GM12878 (cell line): ENCODE measurements around the gene TMEM209. TPM values are rescaled to one million over a fixed set of nuclear protein-coding genes. Genes with fewer than 3 reads are reported as not detected.

ENCODE experiments used
- ATAC-seq: fragments of 200-7000 bp; cut with Tn5 transposase; 3 replicates; pipeline ENCODE4 v1.9.1; 2020; ENCODE audit warnings: mild to moderate bottlenecking, moderate library complexity
- BruUV-seq: library from RNA; stranded (reverse); fragments of 400-500 nt; replicated peaks from 2 replicates; lab custom pipeline; 2021; lab: Mats Ljungman, UMichigan
- CTCF ChIA-PET: fragments of 300-600 bp; sonication (Branson Sonifier 250); formaldehyde crosslinking; extraction: SDS; loops from one replicate; lab custom pipeline; 2021; ENCODE audit warnings: inconsistent platforms; lab: Yijun Ruan, JAX
- POLR2A ChIA-PET: fragments of 350-600 bp; formaldehyde crosslinking; extraction: SDS; loops from one replicate; lab custom pipeline; 2021; ENCODE audit warnings: inconsistent platforms; lab: Charles Lee
- RAD21 ChIA-PET: fragments of 300-600 bp; sonication (Branson Sonifier 250); formaldehyde crosslinking; loops from one replicate; lab custom pipeline; 2023; ENCODE audit warnings: antibody characterized with exemption; ENCODE audit not compliant: unreplicated experiment; lab: Charles Lee
- SMC1A ChIA-PET: fragments of 300-600 bp; sonication (Branson Sonifier 250); formaldehyde crosslinking; loops from one replicate; lab custom pipeline; 2023; ENCODE audit not compliant: unreplicated experiment, uncharacterized antibody; lab: Charles Lee
- DNase-seq: peaks from one replicate; pipeline ENCODE4 v3.0.0-alpha.2; 2011; ENCODE audit warnings: low read depth, low spot score
- FAIRE-seq: peaks from 3 replicates; lab custom pipeline; 2011; peaks lifted over from hg19 to GRCh38; lab: Jason Lieb, UNC
- H2AFZ ChIP-seq: 2 replicates; pipeline ENCODE4 v1.6.0; 2011; ENCODE audit warnings: low read depth, low read length, control low read depth; ENCODE audit not compliant: control insufficient read depth
- H3K27ac ChIP-seq: 2 replicates; pipeline ENCODE4 v1.5.1; 2011; ENCODE audit warnings: control low read depth; ENCODE audit not compliant: control insufficient read depth, insufficient read depth
- H3K27me3 ChIP-seq, 2 experiments: replicated peaks in 1 of 2; 2 replicates each; pipeline versions ENCODE4 v1.6.0 to v1.6.1; 2011; ENCODE audit warnings: low read length in 1 of 2; ENCODE audit not compliant: control insufficient read depth in 2 of 2, insufficient read depth in 2 of 2
- H3K36me3 ChIP-seq, 2 experiments: 2 replicates each; pipeline ENCODE4 v1.5.1; 2011; ENCODE audit warnings: low read length in 1 of 2; ENCODE audit not compliant: control insufficient read depth in 2 of 2, insufficient read depth in 2 of 2
- H3K4me1 ChIP-seq: 2 replicates; pipeline ENCODE4 v1.6.1; 2011; ENCODE audit warnings: mild to moderate bottlenecking, low read length, moderate library complexity, mixed read lengths; ENCODE audit not compliant: control insufficient read depth, insufficient read depth
- H3K4me2 ChIP-seq: 2 replicates; pipeline ENCODE4 v1.6.0; 2011; ENCODE audit warnings: control low read depth; ENCODE audit not compliant: control insufficient read depth, insufficient read depth
- H3K4me3 ChIP-seq: fragments of 200-600 bp; sonication (generic); 2 replicates; pipeline ENCODE4 v1.5.1; 2016
- H3K79me2 ChIP-seq: 2 replicates; pipeline ENCODE4 v1.6.0; 2011; ENCODE audit warnings: low read length; ENCODE audit not compliant: control insufficient read depth, insufficient read depth
- H3K9ac ChIP-seq: 2 replicates; pipeline ENCODE4 v1.8.0; 2011; ENCODE audit warnings: low read length, control low read depth, mixed read lengths; ENCODE audit not compliant: control insufficient read depth, insufficient read depth
- H3K9me3 ChIP-seq: replicated peaks from 3 replicates; pipeline ENCODE4 v1.5.1; 2011; ENCODE audit warnings: mild to moderate bottlenecking, low read length; ENCODE audit not compliant: control insufficient read depth, insufficient read depth
- H4K20me1 ChIP-seq: 2 replicates; pipeline ENCODE4 v1.6.0; 2011; ENCODE audit not compliant: control insufficient read depth, insufficient read depth
- ATF2 ChIP-seq: IDR thresholded peaks from 2 replicates; pipeline ENCODE4 v1.6.1; 2012; ENCODE audit warnings: low read length, inconsistent platforms
- CBX3 ChIP-seq: fragments of 200-600 bp; sonication (generic); IDR thresholded peaks from 2 replicates; pipeline ENCODE4 v1.6.1; 2016; ENCODE audit warnings: low read depth, borderline replicate concordance
- MAX ChIP-seq: IDR thresholded peaks from 2 replicates; pipeline ENCODE4 v1.6.1; 2012; ENCODE audit warnings: low read depth, low read length, improper control_type of control experiment
- MXI1 ChIP-seq: fragments of 150-350 bp; IDR thresholded peaks from 2 replicates; pipeline ENCODE4 v1.6.1; 2011; ENCODE audit warnings: low read depth, mild to moderate bottlenecking, inconsistent platforms, low read length, improper control_type of control experiment
- NKRF ChIP-seq: fragments of 450-650 bp; conservative IDR thresholded peaks from 2 replicates; pipeline ENCODE4 v1.6.1; 2017; ENCODE audit warnings: mild to moderate bottlenecking, moderate library complexity
- RELA ChIP-seq: fragments of 450-650 bp; IDR thresholded peaks from 2 replicates; pipeline ENCODE4 v1.8.0; 2014; ENCODE audit warnings: borderline replicate concordance; ENCODE audit not compliant: partially characterized antibody
- REST ChIP-seq: IDR thresholded peaks from 2 replicates; pipeline ENCODE4 v1.6.1; 2012; ENCODE audit warnings: mild to moderate bottlenecking, low read depth, low read length
- TCF3 ChIP-seq: IDR thresholded peaks from 2 replicates; pipeline ENCODE4 v1.6.1; 2012; ENCODE audit warnings: low read depth, mild to moderate bottlenecking, low read length, borderline replicate concordance; ENCODE audit not compliant: insufficient read depth
- ZNF207 ChIP-seq: fragments of 450-650 bp; IDR thresholded peaks from 2 replicates; pipeline ENCODE4 v1.6.1; 2014; ENCODE audit warnings: antibody characterized with exemption, mild to moderate bottlenecking, borderline replicate concordance
- ZNF217 ChIP-seq: fragments of 450-650 bp; IDR thresholded peaks from 2 replicates; pipeline ENCODE4 v1.6.1; 2017; ENCODE audit warnings: antibody characterized with exemption, mild to moderate bottlenecking
- WGBS: methylation state at CpG from one replicate; pipeline ENCODE4 v1.1.6; 2016; ENCODE audit warnings: low lambda C conversion rate; ENCODE audit not compliant: insufficient replicate concordance, insufficient coverage; ENCODE audit errors: missing lambda C conversion rate; 5-methylcytosine and 5-hydroxymethylcytosine counted together
- in situ Hi-C: fragments of 300-500 bp; cut with MboI; formaldehyde crosslinking; loops from 9 replicates; pipeline ENCODE4 v1.14.3; 2018; ENCODE audit warnings: mixed read lengths
- intact Hi-C: fragments of 100-400 bp; cut with micrococcal nuclease; formaldehyde crosslinking; loops from one replicate; pipeline ENCODE4 v1.14.2; 2022; ENCODE audit not compliant: unreplicated experiment
- polyA plus RNA-seq, 11 experiments: library from polyadenylated mRNA; depleted of rRNA in 4 of 11; unstranded in 6 of 11; stranded (reverse) in 5 of 11; fragments of >200 nt; fragmentation: Nextera tagmentation in 4 of 11; fragmentation: Illumina TruSeq in 1 of 11; extraction: Ambion mirVana in 4 of 11; extraction: Trizol in 1 of 11; gene quantifications; 1 replicate in 1 of 11; 2 replicates in 10 of 11; pipeline versions ENCODE4 v1.2.1 to v1.2.3, GENCODE V29; 2011 to 2016; ENCODE audit warnings: inconsistent platforms in 2 of 11, missing spikeins in 2 of 11, low read depth in 1 of 11
- total RNA-seq, 4 experiments: library from RNA; depleted of rRNA in 3 of 4; stranded (reverse); fragments of >200 nt in 3 of 4; fragmentation: Illumina TruSeq in 1 of 4; extraction: Trizol in 1 of 4; gene quantifications; 2 replicates each; pipeline versions ENCODE4 v1.2.1 to v1.2.3, GENCODE V29; 2013 to 2021

Gene TMEM209
- total and polyA plus RNA-seq, 10 of the 15 experiments (the other 5 are each of a cell fraction or from before 2014, with no cell fraction given) = 22.1 to 41.2 (median 35.1) TPM

GRCh38 chr7:130139193-130139960 is 65.8 kb downstream of the TMEM209 start (continued):
- TF ChIP-seq NKRF = no peak

- POLR2A ChIA-PET = no interaction called here
- DNase-seq (no peak), FAIRE-seq (no peak), ATAC-seq (no peak)
- Histone ChIP-seq H3K79me2 (no peaks in the 10 kb centered on the region), H3K4me2 (no peak overlapping the region), H3K27ac (no peak overlapping the region), H3K4me3 (no peak overlapping the region), H4K20me1 (no peaks in the 10 kb centered on the region), H3K27me3 (no peaks in the 10 kb centered on the region), H3K36me3 (peaks cover 0 to 5% of the 10 kb centered on the region in 2 experiments; a peak in 2 of 4 replicates), H3K4me1 (peaks cover 16% of the 10 kb centered on the region), H3K9ac (no peak overlapping the region), H2AFZ (no peak overlapping the region), H3K9me3 (no peaks in the 10 kb centered on the region)
- no TSS peak for BruUV-seq
- in situ Hi-C loops = no loop called here
- 98% methylated on average over 4 of the region's 4 CpGs for WGBS
- no peak for TF ChIP-seq RELA
- TF ChIP-seq ZNF207 = no peak
- TF ChIP-seq REST = no peak
- TF ChIP-seq TCF3 = no peak
- TF ChIP-seq MXI1 = no peak
- TF ChIP-seq ZNF217 = no peak
- TF ChIP-seq NKRF = no peak
- TF ChIP-seq CBX3 = no peak
- TF ChIP-seq ATF2 = no peak
- no peak for TF ChIP-seq MAX
- SMC1A ChIA-PET = interaction anchor here (1.5 kb wide), 1 partner anchor 61 kb away, joined by 3 read pairs; no protein-coding TSS in a partner anchor
- RAD21 ChIA-PET = no interaction called here
- CTCF ChIA-PET = no interaction called here
- intact Hi-C loops = no loop called here
Observed at GRCh38 chr7:130137207-130137606, 68.0 kb downstream of the TMEM209 start.
